Neural cell (in vitro differentiated cells): Measurements from ENCODE around the gene TELO2. TPM values are rescaled to one million over a fixed set of nuclear protein-coding genes. Genes with fewer than 3 reads are reported as not detected.

Experiments
- H2AFZ ChIP-seq: fragments of 200-600, 300-800 bp; sonication (generic), shearing (Covaris generic); 2 replicates; pipeline ENCODE4 v1.6.0; 2014; ENCODE audit warnings: low read depth, mild to moderate bottlenecking, antibody characterized with exemption, low read length, moderate library complexity
- H3F3A ChIP-seq: fragments of 200-600 bp; shearing (Covaris generic); 2 replicates; pipeline ENCODE4 v1.6.1; 2016; ENCODE audit warnings: mild to moderate bottlenecking, moderate library complexity, mixed read lengths, antibody characterized with exemption, low read length; ENCODE audit not compliant: insufficient read depth, poor library complexity, severe bottlenecking
- H3K27ac ChIP-seq: fragments of 200-600, 300-800 bp; sonication (generic), shearing (Covaris generic); 2 replicates; pipeline ENCODE4 v1.5.1; 2014; ENCODE audit warnings: mild to moderate bottlenecking, low read length, moderate library complexity
- H3K27me3 ChIP-seq: fragments of 300-800, 200-600 bp; sonication (generic), shearing (Covaris generic); 2 replicates; pipeline ENCODE4 v1.6.0; 2014; ENCODE audit warnings: mild to moderate bottlenecking, low read depth, low read length, moderate library complexity; ENCODE audit not compliant: insufficient read depth
- H3K36me3 ChIP-seq: fragments of 300-800, 200-600 bp; sonication (generic), shearing (Covaris generic); 2 replicates; pipeline ENCODE4 v1.5.1; 2014; ENCODE audit warnings: mild to moderate bottlenecking, antibody characterized with exemption, low read length, moderate library complexity; ENCODE audit not compliant: insufficient read depth
- H3K4me2 ChIP-seq: fragments of 300-800, 200-600 bp; sonication (generic), shearing (Covaris generic); 2 replicates; pipeline ENCODE4 v1.6.0; 2014; ENCODE audit warnings: mild to moderate bottlenecking, low read length
- H3K4me3 ChIP-seq: fragments of 300-800, 200-600 bp; sonication (generic), shearing (Covaris generic); 2 replicates; pipeline ENCODE4 v1.5.1; 2014; ENCODE audit warnings: mild to moderate bottlenecking, low read length, moderate library complexity
- H3K79me2 ChIP-seq: fragments of 200-600 bp; shearing (Covaris generic); replicated peaks from 2 replicates; pipeline ENCODE4 v1.6.0; 2014; ENCODE audit warnings: mild to moderate bottlenecking, low read length, moderate library complexity; ENCODE audit not compliant: insufficient read depth
- H3K9ac ChIP-seq: fragments of 300-800, 200-600 bp; sonication (generic), shearing (Covaris generic); 2 replicates; pipeline ENCODE4 v1.6.1; 2016; ENCODE audit warnings: mild to moderate bottlenecking, low read length, mixed read lengths
- H3K9me2 ChIP-seq: fragments of 200-600 bp; shearing (Covaris generic); 2 replicates; pipeline ENCODE4 v1.6.1; 2016; ENCODE audit warnings: mild to moderate bottlenecking, low read length, mixed read lengths; ENCODE audit not compliant: insufficient read depth
- H3K9me3 ChIP-seq: fragments of 200-600, 300-800 bp; sonication (generic), shearing (Covaris generic); 2 replicates; pipeline ENCODE4 v1.6.1; 2016; ENCODE audit warnings: mild to moderate bottlenecking, mixed run types, low read length, moderate library complexity, mixed read lengths
- H4K20me1 ChIP-seq: fragments of 200-600 bp; shearing (Covaris generic); 2 replicates; pipeline ENCODE4 v1.6.1; 2016; ENCODE audit warnings: mild to moderate bottlenecking, mixed run types; ENCODE audit not compliant: insufficient read depth
- CTCF ChIP-seq: fragments of 450-650 bp; IDR thresholded peaks from 2 replicates; pipeline ENCODE4 v1.5.1; 2014; ENCODE audit warnings: antibody characterized with exemption, mild to moderate bottlenecking, moderate library complexity; ENCODE audit not compliant: poor library complexity, severe bottlenecking
- EP300 ChIP-seq: fragments of 450-650 bp; conservative IDR thresholded peaks from 2 replicates; pipeline ENCODE4 v1.6.1; 2014; ENCODE audit warnings: antibody characterized with exemption, mild to moderate bottlenecking, moderate library complexity; ENCODE audit not compliant: poor library complexity, severe bottlenecking
- EZH2 ChIP-seq: fragments of 200-600, 300-800 bp; shearing (Covaris generic), sonication (generic); IDR thresholded peaks from 2 replicates; pipeline ENCODE4 v1.6.1; 2014; ENCODE audit warnings: antibody characterized with exemption, low read length, borderline replicate concordance, mild to moderate bottlenecking; ENCODE audit not compliant: insufficient read depth, poor library complexity, severe bottlenecking
- MXI1 ChIP-seq: fragments of 450-650 bp; conservative IDR thresholded peaks from 2 replicates; pipeline ENCODE4 v1.6.1; 2014; ENCODE audit warnings: antibody characterized with exemption, mild to moderate bottlenecking; ENCODE audit not compliant: poor library complexity, severe bottlenecking
- POLR2AphosphoS5 ChIP-seq: IDR thresholded peaks from 2 replicates; pipeline ENCODE4 v1.6.1; 2012
- RAD21 ChIP-seq: fragments of 450-650 bp; conservative IDR thresholded peaks from 2 replicates; pipeline ENCODE4 v1.6.1; 2014; ENCODE audit warnings: antibody characterized with exemption, mild to moderate bottlenecking, moderate library complexity
- REST ChIP-seq: IDR thresholded peaks from 2 replicates; pipeline ENCODE4 v1.6.1; 2012; ENCODE audit warnings: borderline replicate concordance
- SMC3 ChIP-seq: fragments of 450-650 bp; conservative IDR thresholded peaks from 2 replicates; pipeline ENCODE4 v1.6.1; 2014; ENCODE audit warnings: antibody characterized with exemption, mild to moderate bottlenecking, moderate library complexity; ENCODE audit not compliant: poor library complexity
- TAF1 ChIP-seq: IDR thresholded peaks from 2 replicates; pipeline ENCODE4 v1.6.1; 2012; ENCODE audit warnings: low read depth
- polyA plus RNA-seq: library from polyadenylated mRNA; depleted of rRNA; stranded (reverse); fragments of >200 nt; gene quantifications from 2 replicates; pipeline ENCODE4 v1.2.3, GENCODE V29; 2014

Gene TELO2
- polyA plus RNA-seq, 1 donor from 2014 or later: 50.4 TPM

- no peaks in the 10 kb centered on the region for H3K9me3 ChIP-seq
- no peaks in the 10 kb centered on the region for H3F3A ChIP-seq
- H3K27me3 ChIP-seq: no peaks in the 10 kb centered on the region
- H3K79me2 ChIP-seq: no peaks in the 10 kb centered on the region
- no peaks in the 10 kb centered on the region for H3K9me2 ChIP-seq
- H4K20me1 ChIP-seq: no peaks in the 10 kb centered on the region
- H3K36me3 ChIP-seq: peaks cover 4% of the 10 kb centered on the region
- H3K4me3 ChIP-seq: no peak overlapping the region
- H3K4me2 ChIP-seq: no peak overlapping the region
- no peak overlapping the region for H3K27ac ChIP-seq
- H3K9ac ChIP-seq: no peak overlapping the region
- no peak overlapping the region for H2AFZ ChIP-seq
- no peak for TF ChIP-seq POLR2AphosphoS5
- no peak for TF ChIP-seq CTCF
- no peak for TF ChIP-seq EP300
- no peak for TF ChIP-seq SMC3
- no peak for TF ChIP-seq MXI1
- no peak for TF ChIP-seq TAF1
- TF ChIP-seq EZH2: no peak
- no peak for TF ChIP-seq REST
- TF ChIP-seq RAD21: no peak
Measured at GRCh38 chr16:1550069-1550468, 56.9 kb downstream of the TELO2 start.

- no peak overlapping the region for H3K4me3 ChIP-seq
- H3K9me2 ChIP-seq: no peaks in the 10 kb centered on the region
- TF ChIP-seq EZH2: no peak
- TF ChIP-seq TAF1: no peak
- no peak for TF ChIP-seq MXI1
- no peak for TF ChIP-seq RAD21
- no peak overlapping the region for H2AFZ ChIP-seq
- no peaks in the 10 kb centered on the region for H3F3A ChIP-seq
- no peaks in the 10 kb centered on the region for H3K9me3 ChIP-seq
- peaks cover 5% of the 10 kb centered on the region for H3K36me3 ChIP-seq
- H3K4me2 ChIP-seq: no peak overlapping the region
- no peaks in the 10 kb centered on the region for H3K79me2 ChIP-seq
- no peaks in the 10 kb centered on the region for H4K20me1 ChIP-seq
- H3K27me3 ChIP-seq: no peaks in the 10 kb centered on the region
- no peak overlapping the region for H3K9ac ChIP-seq
- no peak overlapping the region for H3K27ac ChIP-seq
Measured at GRCh38 chr16:1550696-1551095, 57.5 kb downstream of the TELO2 start.

GRCh38 chr16:1551166-1551565, 58.0 kb downstream of the TELO2 start:
- no peak overlapping the region for H3K9ac ChIP-seq
- H3K9me3 ChIP-seq: no peaks in the 10 kb centered on the region
- no peaks in the 10 kb centered on the region for H3K79me2 ChIP-seq
- peaks cover 5% of the 10 kb centered on the region for H3K36me3 ChIP-seq
- no peaks in the 10 kb centered on the region for H3F3A ChIP-seq
- H2AFZ ChIP-seq: no peak overlapping the region
- no peak overlapping the region for H3K4me2 ChIP-seq
- no peaks in the 10 kb centered on the region for H4K20me1 ChIP-seq
- H3K4me3 ChIP-seq: no peak overlapping the region
- TF ChIP-seq TAF1 (no peak), SMC3 (no peak), POLR2AphosphoS5 (no peak), EZH2 (no peak), EP300 (no peak), RAD21 (no peak), MXI1 (no peak), CTCF (no peak), REST (no peak)
- H3K9me2 ChIP-seq: no peaks in the 10 kb centered on the region
- no peak overlapping the region for H3K27ac ChIP-seq
- no peaks in the 10 kb centered on the region for H3K27me3 ChIP-seq
